Endothelial cell of umbilical vein (primary cell): ENCODE measurements around the gene JAZF1. TPM values are rescaled to one million over a fixed set of nuclear protein-coding genes. Genes with fewer than 3 reads are reported as not detected.

ENCODE experiments used
- BruUV-seq: library from RNA; stranded (reverse); fragments of 400-500 nt; replicated peaks from 2 replicates; lab custom pipeline; 2021; lab: Mats Ljungman, UMichigan
- CTCF ChIA-PET: fragments of 300-600, 350-600 bp; sonication (Branson Sonifier 250); formaldehyde crosslinking; loops from one replicate; lab custom pipeline; 2021; ENCODE audit warnings: antibody characterized with exemption, inconsistent platforms; lab: Charles Lee
- POLR2A ChIA-PET: fragments of 300-600, 350-600 bp; sonication (Branson Sonifier 250); formaldehyde crosslinking; loops from one replicate; lab custom pipeline; 2021; ENCODE audit warnings: antibody characterized with exemption, inconsistent platforms; lab: Charles Lee
- DNase-seq: peaks from one replicate; pipeline ENCODE4 v3.0.0-alpha.2; 2011; ENCODE audit warnings: low read depth, low spot score
- FAIRE-seq: peaks from 2 replicates; lab custom pipeline; 2011; peaks lifted over from hg19 to GRCh38; lab: Jason Lieb, UNC
- H2AFZ ChIP-seq: 2 replicates; pipeline ENCODE4 v1.6.0; 2012; ENCODE audit warnings: low read depth, low read length, control low read depth, inconsistent platforms
- H3K27ac ChIP-seq: 2 replicates; pipeline ENCODE4 v1.5.1; 2011; ENCODE audit warnings: low read depth, mild to moderate bottlenecking, control low read depth, low read length, moderate library complexity; ENCODE audit not compliant: insufficient read depth
- H3K27me3 ChIP-seq, 2 experiments: 2 replicates each; pipeline versions ENCODE4 v1.6.0 to v1.6.1; 2011; ENCODE audit warnings: low read length in 2 of 2, mixed read lengths in 1 of 2; ENCODE audit not compliant: control insufficient read depth in 2 of 2, insufficient read depth in 2 of 2
- H3K36me3 ChIP-seq, 2 experiments: 2 replicates in 1 of 2; 3 replicates in 1 of 2; pipeline ENCODE4 v1.5.1; 2011; ENCODE audit warnings: low read length in 2 of 2, mild to moderate bottlenecking in 1 of 2, moderate library complexity in 1 of 2; ENCODE audit not compliant: control insufficient read depth in 2 of 2, insufficient read depth in 2 of 2; ENCODE audit errors: extremely low read depth in 1 of 2
- H3K4me1 ChIP-seq: 3 replicates; pipeline ENCODE4 v1.5.1; 2011; ENCODE audit warnings: mild to moderate bottlenecking, low read length; ENCODE audit not compliant: control insufficient read depth, insufficient read depth; ENCODE audit errors: extremely low read depth
- H3K4me2 ChIP-seq: 2 replicates; pipeline ENCODE4 v1.6.1; 2011; ENCODE audit warnings: low read length, control low read depth, mixed read lengths; ENCODE audit not compliant: insufficient read depth
- H3K4me3 ChIP-seq, 3 experiments: fragments of 200-600 bp in 1 of 3; sonication (generic), shearing (Covaris generic) in 1 of 3; replicated peaks in 1 of 3; 2 replicates each; pipeline ENCODE4 v1.5.1; 2011 to 2016; ENCODE audit warnings: control low read depth in 3 of 3, low read length in 3 of 3, mild to moderate bottlenecking in 2 of 3, inconsistent platforms in 1 of 3, low read depth in 1 of 3, moderate library complexity in 1 of 3; ENCODE audit not compliant: insufficient read depth in 1 of 3
- H3K79me2 ChIP-seq: 2 replicates; pipeline ENCODE4 v1.6.0; 2012; ENCODE audit warnings: low read length, inconsistent platforms; ENCODE audit not compliant: control insufficient read depth, insufficient read depth
- H3K9ac ChIP-seq: replicated peaks from 2 replicates; pipeline ENCODE3; 2011; ENCODE audit warnings: low read length, control low read depth; ENCODE audit not compliant: insufficient read depth; ENCODE audit errors: extremely low read depth
- H3K9me1 ChIP-seq: replicated peaks from 3 replicates; pipeline ENCODE4 v1.6.0; 2011; ENCODE audit warnings: mild to moderate bottlenecking, low read length; ENCODE audit not compliant: control insufficient read depth, insufficient read depth; ENCODE audit errors: extremely low read depth
- H3K9me3 ChIP-seq: replicated peaks from 2 replicates; pipeline ENCODE4 v1.5.1; 2012; ENCODE audit warnings: low read length, inconsistent platforms; ENCODE audit not compliant: control insufficient read depth, insufficient read depth
- H4K20me1 ChIP-seq: replicated peaks from 2 replicates; pipeline ENCODE3; 2011; ENCODE audit warnings: mild to moderate bottlenecking, low read length; ENCODE audit not compliant: control insufficient read depth, insufficient read depth; ENCODE audit errors: extremely low read depth
- EZH2 ChIP-seq: IDR thresholded peaks from 2 replicates; pipeline ENCODE4 v1.6.1; 2012; ENCODE audit warnings: borderline replicate concordance, low read depth, mild to moderate bottlenecking, moderate library complexity, low read length, inconsistent platforms; ENCODE audit not compliant: severe bottlenecking
- FOS ChIP-seq: IDR thresholded peaks from 2 replicates; pipeline ENCODE4 v1.6.1; 2011; ENCODE audit warnings: mild to moderate bottlenecking, low read length, moderate library complexity, borderline replicate concordance; ENCODE audit not compliant: insufficient read depth
- GATA2 ChIP-seq: IDR thresholded peaks from 2 replicates; pipeline ENCODE4 v1.7.0; 2011; ENCODE audit warnings: low read depth, mild to moderate bottlenecking, moderate library complexity, mixed read lengths, low read length; ENCODE audit not compliant: insufficient read length, insufficient read depth
- JUN ChIP-seq: IDR thresholded peaks from 2 replicates; pipeline ENCODE4 v1.6.1; 2011; ENCODE audit warnings: borderline replicate concordance, low read depth; ENCODE audit not compliant: insufficient read length, insufficient read depth
- MYC ChIP-seq: IDR thresholded peaks from one replicate; pipeline ENCODE4 v1.6.1; 2011; ENCODE audit warnings: mild to moderate bottlenecking, low read depth, low read length
- POLR2A ChIP-seq: IDR thresholded peaks from 2 replicates; pipeline ENCODE4 v1.6.1; 2012; ENCODE audit warnings: low read depth, mild to moderate bottlenecking, control low read depth, low read length
- POLR2AphosphoS5 ChIP-seq: IDR thresholded peaks from 2 replicates; pipeline ENCODE4 v1.6.1; 2012; ENCODE audit warnings: low read depth, mild to moderate bottlenecking, control low read depth, low read length, moderate library complexity; ENCODE audit not compliant: insufficient read depth
- dilution Hi-C: fragments of 300-500 bp; cut with MboI; formaldehyde crosslinking; loops from one replicate; pipeline ENCODE4 v1.15.0; 2019; ENCODE audit warnings: low sequenced_read_pairs; ENCODE audit not compliant: extremely low pct_ligation_motif_present
- intact Hi-C: fragments of 100-400 bp; cut with micrococcal nuclease; formaldehyde crosslinking; loops from one replicate; pipeline ENCODE4 v1.10.0; 2022
- polyA plus RNA-seq, 4 experiments: library from polyadenylated mRNA; depleted of rRNA in 3 of 4; stranded (reverse) in 3 of 4; unstranded in 1 of 4; fragments of >200 nt; gene quantifications; 2 replicates each; pipeline versions ENCODE4 v1.2.1 to v1.2.3, GENCODE V29; 2011 to 2012; ENCODE audit warnings: missing spikeins in 1 of 4
- total RNA-seq: library from RNA; stranded (reverse); gene quantifications from 2 replicates; pipeline ENCODE4 v1.2.3, GENCODE V29; 2021
- TF ChIP-seq, protein P1 (sequence below): IDR thresholded peaks from 2 replicates; pipeline ENCODE4 v1.6.1; 2011; ENCODE audit not compliant: insufficient read depth, insufficient read length
- TF ChIP-seq, protein P2 (sequence below), 2 donors: IDR thresholded peaks; 1 replicate in 1 of 2; 2 replicates in 1 of 2; pipeline ENCODE4 v1.5.1; 2011; ENCODE audit warnings: low read length in 2 of 2, mild to moderate bottlenecking in 2 of 2, moderate library complexity in 2 of 2, control low read depth in 1 of 2, inconsistent platforms in 1 of 2, low read depth in 1 of 2; ENCODE audit not compliant: insufficient read depth in 1 of 2; ENCODE audit errors: extremely low read depth in 1 of 2

Gene JAZF1
- total and polyA plus RNA-seq, 2 donors (not counting 3 experiments of a cell fraction or from before 2014, with no cell fraction given) = 2.5 to 16.9 TPM

DNA sequence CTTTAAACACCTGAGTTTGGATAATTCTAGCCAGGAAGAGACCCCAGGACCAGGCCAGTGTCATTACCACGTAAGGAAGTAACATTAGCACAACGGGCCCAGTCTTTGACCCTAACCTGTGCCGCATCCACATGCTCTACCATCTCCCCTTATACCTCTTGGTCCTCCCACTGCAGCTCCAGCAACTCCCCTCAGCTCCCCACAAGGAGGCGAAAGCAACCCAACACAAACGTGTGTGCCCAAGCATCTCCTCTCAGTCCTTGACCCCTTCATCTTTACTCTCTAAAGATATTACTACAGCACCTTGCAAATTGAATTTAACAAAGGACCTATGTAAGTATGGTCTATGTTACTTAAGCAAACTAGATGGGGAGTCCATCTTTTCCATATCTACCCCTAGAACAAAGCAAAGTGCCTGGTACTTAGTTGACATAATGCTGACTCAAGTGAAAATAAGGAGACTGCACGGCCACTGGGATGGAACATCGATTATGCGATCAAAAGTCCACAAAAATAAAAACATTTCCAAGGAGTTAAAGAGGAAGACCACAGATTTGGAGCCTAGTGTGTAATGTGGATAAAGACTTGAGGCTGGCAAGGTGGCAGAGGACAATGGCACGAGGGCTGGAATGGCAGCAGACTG lies 147.7 kb downstream of the JAZF1 start:
- Histone ChIP-seq H2AFZ (no peak overlapping the region), H3K4me1 (peaks cover 14% of the 10 kb centered on the region), H3K27me3 (no peaks in the 10 kb centered on the region), H3K36me3 (no peaks in the 10 kb centered on the region), H3K9ac (no peak overlapping the region), H3K4me2 (no peak overlapping the region), H3K9me3 (no peaks in the 10 kb centered on the region), H3K79me2 (peaks cover 3% of the 10 kb centered on the region), H3K9me1 (no peaks in the 10 kb centered on the region), H3K27ac (no peak overlapping the region), H3K4me3 (no peak overlapping the region), H4K20me1 (no peaks in the 10 kb centered on the region)
- no peak for TF ChIP-seq EZH2
- no peak for TF ChIP-seq FOS
- TF ChIP-seq GATA2 = no peak
- TF ChIP-seq MYC = no peak
- no peak for TF ChIP-seq JUN
- TF ChIP-seq, protein P1, sequence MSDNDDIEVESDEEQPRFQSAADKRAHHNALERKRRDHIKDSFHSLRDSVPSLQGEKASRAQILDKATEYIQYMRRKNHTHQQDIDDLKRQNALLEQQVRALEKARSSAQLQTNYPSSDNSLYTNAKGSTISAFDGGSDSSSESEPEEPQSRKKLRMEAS = no peak
- no peak for TF ChIP-seq POLR2AphosphoS5
- TF ChIP-seq, protein P2, sequence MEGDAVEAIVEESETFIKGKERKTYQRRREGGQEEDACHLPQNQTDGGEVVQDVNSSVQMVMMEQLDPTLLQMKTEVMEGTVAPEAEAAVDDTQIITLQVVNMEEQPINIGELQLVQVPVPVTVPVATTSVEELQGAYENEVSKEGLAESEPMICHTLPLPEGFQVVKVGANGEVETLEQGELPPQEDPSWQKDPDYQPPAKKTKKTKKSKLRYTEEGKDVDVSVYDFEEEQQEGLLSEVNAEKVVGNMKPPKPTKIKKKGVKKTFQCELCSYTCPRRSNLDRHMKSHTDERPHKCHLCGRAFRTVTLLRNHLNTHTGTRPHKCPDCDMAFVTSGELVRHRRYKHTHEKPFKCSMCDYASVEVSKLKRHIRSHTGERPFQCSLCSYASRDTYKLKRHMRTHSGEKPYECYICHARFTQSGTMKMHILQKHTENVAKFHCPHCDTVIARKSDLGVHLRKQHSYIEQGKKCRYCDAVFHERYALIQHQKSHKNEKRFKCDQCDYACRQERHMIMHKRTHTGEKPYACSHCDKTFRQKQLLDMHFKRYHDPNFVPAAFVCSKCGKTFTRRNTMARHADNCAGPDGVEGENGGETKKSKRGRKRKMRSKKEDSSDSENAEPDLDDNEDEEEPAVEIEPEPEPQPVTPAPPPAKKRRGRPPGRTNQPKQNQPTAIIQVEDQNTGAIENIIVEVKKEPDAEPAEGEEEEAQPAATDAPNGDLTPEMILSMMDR (IDR thresholded peaks at IDR 0.05; ENCODE audit: extremely low read depth in 1 of 2, insufficient read depth in 1 of 2, low read depth in 1 of 2, low read length in 2 of 2) = no peak
- no peak for TF ChIP-seq POLR2A
- intact Hi-C loops = no loop called here
- dilution Hi-C loops = no loop called here
- FAIRE-seq (no peak), DNase-seq (no peak)
- BruUV-seq = no TSS peak
- ChIA-PET POLR2A (no interaction called here), CTCF (interaction anchor here (0.8 to 1.2 kb wide), 5 partner anchors 29 to 837 kb away, joined by 3 to 7 read pairs (median 4); no protein-coding TSS in a partner anchor)
